ENCODE data around the gene ADAMTS12.
"Not testable (repeated sequence)": the region's sequence is repeated elsewhere in the genome, so short reads cannot be mapped to it uniquely, and the experiment has no call there.

ADAMTS12 gene

DNA sequence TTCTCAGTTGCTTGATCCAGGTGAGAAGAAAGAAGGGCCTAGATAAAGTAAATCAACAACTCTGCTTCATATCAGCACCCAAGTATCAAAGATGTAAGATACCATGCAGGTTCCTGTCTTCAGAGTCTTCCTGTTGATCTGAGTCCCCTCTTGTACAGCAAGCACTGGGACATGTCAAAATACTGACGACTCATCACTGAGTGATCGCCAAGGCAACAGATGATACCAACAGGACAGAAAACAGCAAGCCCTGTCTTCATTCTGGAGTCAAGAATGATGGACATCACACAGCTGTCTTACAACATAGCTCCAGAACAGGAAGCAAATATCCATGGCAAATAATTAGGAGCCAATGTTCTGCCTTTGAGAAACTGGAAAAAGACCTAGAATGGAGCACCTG is 367.3 kb downstream of the ADAMTS12 start:
- peak; percentile 9 for DNase-seq (ENCODE audit: low read depth)

GRCh38 chr5:33523208-33523771 is 368.5 kb downstream of the ADAMTS12 start:
- no peak for DNase-seq (ENCODE audit: low read depth)

- no peak for DNase-seq (ENCODE audit: low read depth)
Measured at GRCh38 chr5:33516421-33516820, 375.4 kb downstream of the ADAMTS12 start.

GRCh38 chr5:33515366-33515765 is 376.4 kb downstream of the ADAMTS12 start:
- DNase-seq (ENCODE audit: low read depth), result not testable (repeated sequence)

- DNase-seq (ENCODE audit: low read depth), result no peak
Measured at GRCh38 chr5:33513462-33514185, 378.2 kb downstream of the ADAMTS12 start.

- DNase-seq (ENCODE audit: low read depth), result no peak
Measured at GRCh38 chr5:33509036-33509435, 382.8 kb downstream of the ADAMTS12 start.

DNA sequence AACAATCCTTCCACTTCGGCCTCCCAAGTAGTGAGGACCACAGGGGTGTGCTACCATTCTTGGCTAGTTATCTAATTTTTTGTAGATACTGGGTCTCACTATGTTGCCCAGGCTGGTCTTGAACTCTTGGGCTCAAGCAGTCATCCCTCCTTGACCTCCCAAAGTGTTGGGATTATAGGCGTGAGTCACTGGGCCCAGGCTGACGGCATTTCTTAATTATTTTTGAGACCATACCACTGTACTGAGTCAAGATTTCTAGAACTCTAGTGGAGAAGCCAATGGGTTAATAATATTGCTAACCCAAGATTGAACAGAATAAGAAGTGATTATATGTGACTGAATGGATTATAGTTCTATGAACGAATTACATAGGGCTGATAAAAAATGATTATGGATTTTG is 384.4 kb downstream of the ADAMTS12 start:
- no peak for DNase-seq (ENCODE audit: low read depth)

GRCh38 chr5:33504570-33504969 is 387.2 kb downstream of the ADAMTS12 start:
- DNase-seq (ENCODE audit: low read depth), result no peak

DNA sequence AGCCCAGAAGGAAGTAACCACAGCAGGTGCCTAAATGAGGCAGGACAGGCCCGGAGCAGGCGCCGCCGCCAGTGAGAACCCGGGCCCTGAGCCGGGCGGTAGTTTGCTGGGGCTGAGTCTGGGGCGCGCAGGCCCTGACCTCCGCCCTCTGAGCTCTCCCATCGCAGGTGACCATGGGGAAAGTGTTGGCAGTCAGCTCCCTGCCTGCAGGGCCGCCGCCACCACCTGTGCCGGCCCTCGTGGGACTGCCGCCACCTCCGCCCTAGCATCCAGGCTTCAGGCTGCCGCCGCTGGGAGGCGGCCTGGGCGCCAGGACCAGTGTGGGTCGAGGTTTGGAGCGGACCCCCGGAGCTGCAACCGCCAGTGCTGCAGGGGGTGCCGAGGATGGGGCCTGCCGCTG is 389.9 kb downstream of the ADAMTS12 start:
- no peak for DNase-seq (ENCODE audit: low read depth)

DNA sequence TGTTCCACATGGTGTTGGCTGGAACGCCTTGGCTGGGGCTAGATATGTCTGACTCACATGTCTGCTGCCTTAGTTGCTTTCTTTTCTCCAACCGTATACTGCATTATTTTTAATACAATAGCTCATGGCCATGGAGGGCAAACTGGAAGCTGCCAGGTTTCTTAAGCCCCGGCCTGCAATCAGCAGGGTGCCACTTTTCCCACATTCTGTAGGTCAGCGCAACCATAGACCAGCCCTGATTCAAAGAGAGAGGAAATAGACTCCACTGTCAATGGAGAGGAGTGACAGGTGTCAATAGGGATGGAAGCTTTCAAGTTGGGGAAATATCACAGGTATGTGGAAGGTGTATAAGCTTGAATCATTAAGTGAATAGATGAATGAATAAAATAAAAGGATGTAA is 390.5 kb downstream of the ADAMTS12 start:
- DNase-seq (ENCODE audit: low read depth), result no peak

DNA sequence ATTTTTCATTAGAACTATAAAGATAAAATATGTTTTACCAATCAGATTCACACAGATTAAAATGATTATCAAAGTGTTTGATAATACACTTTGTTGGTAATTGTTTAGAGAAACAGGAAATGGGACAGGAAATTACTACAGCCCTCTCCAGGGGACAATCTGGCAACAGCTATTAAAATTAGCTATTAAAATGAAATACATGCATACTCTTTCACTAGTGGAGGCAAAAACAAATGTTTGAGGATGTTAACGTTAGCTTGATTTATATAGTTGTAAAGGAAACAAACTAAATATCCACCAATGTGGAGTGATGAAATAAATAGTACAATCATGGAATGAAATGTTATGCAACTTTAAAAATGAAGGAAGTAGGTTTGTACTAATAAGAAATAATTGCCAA is 397.3 kb downstream of the ADAMTS12 start:
- no peak for DNase-seq (ENCODE audit: low read depth)

DNA sequence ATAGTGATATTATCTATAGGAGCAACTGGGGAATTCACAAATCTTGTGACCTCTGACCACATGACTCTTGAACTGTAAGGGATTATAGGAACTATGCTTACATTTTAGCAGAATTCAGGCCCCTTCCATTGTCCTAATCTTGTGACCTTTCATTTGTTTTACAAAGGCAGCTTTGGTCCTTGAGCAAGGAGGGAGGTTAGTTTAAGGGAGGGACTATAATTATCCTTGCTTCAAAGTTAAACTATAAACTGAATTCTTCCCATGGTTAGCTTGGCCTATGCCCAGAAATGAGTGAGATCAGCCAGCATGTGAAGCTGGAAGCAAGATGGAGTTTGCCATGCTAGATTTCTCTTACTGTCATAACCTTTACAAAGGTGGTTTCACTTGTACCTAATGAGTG is 399.8 kb downstream of the ADAMTS12 start:
- DNase-seq (ENCODE audit: low read depth), result no peak

DNA sequence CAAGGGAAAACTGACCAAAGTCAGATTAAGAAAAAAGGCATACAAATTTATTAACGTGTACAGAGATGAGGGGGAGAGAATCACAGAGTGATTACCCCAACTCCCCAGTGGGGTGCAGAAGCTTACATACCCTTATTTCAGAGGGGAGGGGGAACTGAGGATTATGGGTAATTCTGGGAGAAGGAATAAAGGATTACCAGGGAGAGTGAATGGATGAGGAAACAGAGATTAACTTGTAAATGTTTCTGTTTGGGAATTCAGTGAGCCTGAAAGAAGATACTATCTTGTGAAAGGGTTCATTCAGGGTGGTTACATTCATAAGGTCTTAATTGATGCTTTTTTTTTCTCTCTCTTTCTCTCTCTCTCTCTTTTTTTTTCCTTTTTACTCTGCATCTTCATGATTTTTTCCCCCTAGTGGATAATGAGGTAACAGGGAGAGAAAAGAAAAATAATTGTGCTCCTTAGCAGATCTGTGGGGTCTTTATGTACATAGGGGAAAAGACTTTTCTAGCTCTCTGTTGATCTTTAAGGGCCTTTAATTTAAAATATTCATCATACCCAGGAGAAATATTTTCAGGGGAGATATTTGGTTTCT is 401.6 kb downstream of the ADAMTS12 start:
- no peak for DNase-seq (ENCODE audit: low read depth)

DNA sequence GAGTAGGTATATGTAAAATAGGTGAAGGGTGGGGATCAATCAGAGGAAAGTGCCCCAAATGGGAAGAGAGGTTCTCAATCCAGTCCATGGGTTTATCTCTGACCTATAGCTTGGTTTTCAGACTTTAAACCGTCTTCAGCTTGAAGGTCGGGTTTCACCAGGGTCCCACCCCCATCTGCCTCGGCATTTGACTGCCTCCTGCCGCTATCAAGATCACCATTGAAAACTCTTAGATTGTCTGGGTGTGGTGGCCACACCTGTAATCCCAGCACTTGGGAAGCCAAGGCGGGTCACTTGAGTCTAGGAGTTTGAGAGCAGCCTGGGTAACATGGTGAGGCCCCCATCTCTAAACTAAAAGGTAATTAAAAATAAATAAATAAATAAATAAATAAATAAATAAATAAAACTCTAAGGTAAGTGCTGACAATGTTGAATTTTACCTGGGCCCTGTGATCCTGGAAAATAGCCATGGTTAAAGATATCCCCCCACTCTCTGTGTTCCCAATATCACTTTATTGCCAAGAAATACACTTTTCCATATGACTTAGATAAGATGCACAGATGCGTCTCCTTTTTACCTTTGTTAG is 402.2 kb downstream of the ADAMTS12 start:
- DNase-seq (ENCODE audit: low read depth), result no peak

DNA sequence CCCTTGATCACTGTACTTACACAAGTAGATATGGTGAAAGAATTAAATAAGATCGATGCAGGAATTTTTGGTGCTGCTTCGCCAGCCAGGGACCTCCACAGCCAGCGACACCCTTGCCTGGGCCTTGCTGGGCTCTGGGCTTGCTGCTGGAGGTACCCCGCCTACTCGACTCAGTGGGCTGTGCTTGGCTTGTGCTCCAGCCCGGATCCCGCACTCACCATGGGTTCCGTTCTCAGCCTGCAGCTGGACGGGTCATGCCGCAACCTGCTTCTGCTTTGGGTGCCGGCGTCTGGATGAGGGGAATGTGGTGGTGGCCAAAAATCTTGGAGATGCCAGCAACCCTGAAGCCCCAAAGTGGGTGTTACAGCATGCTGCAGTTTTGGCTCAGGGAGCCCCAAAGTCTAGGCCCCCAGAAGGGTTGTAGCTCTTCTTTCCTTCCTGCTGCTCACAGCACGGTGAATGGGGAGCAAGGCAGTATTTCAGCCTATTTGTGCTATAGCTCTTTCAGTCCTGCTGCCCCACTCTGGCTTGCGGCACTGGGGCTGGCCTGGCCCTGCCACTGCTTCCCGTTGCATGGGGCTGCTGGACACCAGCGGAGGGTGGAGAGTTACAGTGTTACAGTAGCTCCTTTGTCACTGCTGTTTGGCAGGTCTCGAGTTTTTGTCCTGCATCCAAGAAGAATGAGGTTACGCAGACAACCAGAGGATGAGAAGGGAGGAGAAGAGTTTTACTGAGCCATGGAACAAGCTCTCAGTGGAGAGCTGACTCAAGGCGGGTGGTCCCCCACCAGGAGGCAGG is 403.0 kb downstream of the ADAMTS12 start:
- no peak for DNase-seq (ENCODE audit: low read depth)

DNA sequence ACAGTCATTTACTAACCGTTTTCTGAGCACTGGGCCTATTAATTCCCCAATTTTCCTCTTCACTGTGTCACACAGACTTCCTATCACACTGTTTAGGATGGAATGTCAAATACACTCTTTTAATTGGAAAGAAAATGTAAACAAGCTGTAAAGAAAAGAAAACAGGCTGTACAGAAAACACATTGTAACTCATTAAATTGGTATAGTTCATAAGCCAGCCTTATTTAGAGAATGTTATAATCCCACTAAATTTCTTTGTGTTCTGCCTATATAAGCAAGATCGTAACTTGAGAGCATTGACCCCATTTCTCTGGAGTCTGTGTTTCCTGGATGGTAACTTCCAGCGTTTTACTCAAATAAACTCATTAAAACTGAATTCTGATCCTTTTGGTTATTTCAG is 404.6 kb downstream of the ADAMTS12 start:
- DNase-seq (ENCODE audit: low read depth), result no peak

DNA sequence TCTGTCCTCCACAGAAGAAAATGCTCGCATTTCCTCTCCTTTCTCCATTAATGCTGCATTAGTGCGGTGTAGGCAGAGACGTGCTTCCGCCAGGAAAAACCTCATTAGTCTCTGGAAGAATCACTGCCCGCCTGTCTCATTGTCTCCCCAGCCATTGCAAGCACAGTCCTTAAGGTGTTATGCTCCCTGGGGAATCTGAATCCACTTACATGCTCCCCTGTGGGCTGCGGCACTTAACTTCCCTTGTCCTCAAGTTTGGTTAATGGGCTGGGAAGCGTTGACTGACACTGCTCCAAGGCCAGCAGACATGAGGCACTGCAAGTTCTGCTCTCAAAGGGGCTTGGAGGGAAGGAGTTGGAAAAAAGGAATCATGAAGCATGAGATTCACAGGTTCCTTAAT is 409.5 kb downstream of the ADAMTS12 start:
- DNase-seq (ENCODE audit: low read depth), result no peak

- DNase-seq (ENCODE audit: low read depth), result no peak
Measured at GRCh38 chr5:33480876-33481275, 410.9 kb downstream of the ADAMTS12 start.

- no peak for DNase-seq (ENCODE audit: low read depth)
Measured at GRCh38 chr5:33479311-33479710, 412.5 kb downstream of the ADAMTS12 start.

DNA sequence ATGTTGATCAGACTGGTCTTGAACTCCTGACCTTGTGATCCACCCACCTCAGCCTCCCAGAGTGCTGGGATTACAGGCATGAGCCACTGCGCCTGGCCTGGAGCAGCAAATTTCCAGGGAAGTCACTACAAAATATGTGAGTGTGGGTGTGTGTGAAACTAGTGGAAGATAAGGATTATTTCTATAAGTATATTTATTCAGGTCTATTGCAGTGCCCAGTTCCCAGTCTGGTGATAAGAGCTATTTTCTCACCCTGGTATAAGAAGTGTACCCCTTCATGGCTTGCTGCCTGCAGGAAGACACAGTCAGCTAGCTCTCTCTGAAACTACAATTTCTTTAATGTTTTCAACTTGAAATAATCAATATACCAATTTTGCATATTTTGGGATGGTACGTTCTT is 414.0 kb downstream of the ADAMTS12 start:
- no peak for DNase-seq (ENCODE audit: low read depth)

DNA sequence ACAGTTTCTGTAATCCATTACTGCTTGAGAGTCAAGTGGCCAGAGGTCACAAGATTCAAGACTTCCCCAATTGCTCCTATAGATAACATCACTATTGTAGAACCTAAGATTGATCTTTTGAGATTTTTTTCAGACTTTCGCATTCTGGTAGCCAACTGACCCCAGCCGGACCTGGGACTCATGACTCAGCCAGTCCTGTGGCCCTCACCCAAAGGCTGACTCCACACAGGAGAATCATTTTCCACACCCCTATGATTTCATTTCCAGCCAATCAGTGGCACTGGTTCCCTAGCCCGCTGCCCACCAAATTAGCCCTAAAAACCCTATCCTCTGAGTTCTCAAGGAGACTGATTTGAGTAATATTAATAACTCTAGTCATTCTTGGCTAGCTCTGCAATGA is 414.8 kb downstream of the ADAMTS12 start:
- no peak for DNase-seq (ENCODE audit: low read depth)

DNA sequence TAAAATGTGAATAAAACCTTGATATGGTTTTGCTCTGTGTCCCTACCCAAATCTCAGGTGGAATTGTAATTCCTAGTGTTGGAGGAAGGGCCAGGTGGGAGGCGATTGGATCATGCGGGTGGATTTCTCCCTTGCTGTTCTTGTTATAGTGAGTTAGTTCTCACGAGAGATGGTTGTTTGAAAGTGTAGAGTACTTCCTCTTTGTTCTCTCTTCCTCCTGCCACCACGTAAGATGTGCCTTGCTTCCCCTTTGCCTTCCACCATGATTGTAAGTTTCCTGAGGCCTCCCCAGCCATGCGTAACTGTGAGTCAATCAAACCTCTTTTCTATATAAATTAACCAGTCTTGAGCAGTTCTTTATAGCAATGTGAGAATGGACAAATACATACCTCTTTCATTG is 416.1 kb downstream of the ADAMTS12 start:
- DNase-seq (ENCODE audit: low read depth), result no peak

Data from fibroblast of gingiva (primary cell).